CD14-positive monocyte (primary cell): ENCODE measurements around the gene PRDX5. TPM values are rescaled to one million over a fixed set of nuclear protein-coding genes. Genes with fewer than 3 reads are reported as not detected.

Experiments used
- DNase-seq, 3 donors: peaks; one replicate each; pipeline ENCODE4 v3.0.0-alpha.2; 2011 to 2022
- H2AFZ ChIP-seq: 2 replicates; pipeline ENCODE4 v1.6.0; 2012; ENCODE audit warnings: mild to moderate bottlenecking, low read depth, low read length, inconsistent platforms; ENCODE audit not compliant: insufficient read depth, poor library complexity, severe bottlenecking
- H3K27ac ChIP-seq, 2 donors: 1 replicate in 1 of 2; 2 replicates in 1 of 2; pipeline ENCODE4 v1.5.1; 2012 to 2013; ENCODE audit warnings: low read length in 2 of 2, control low read depth in 1 of 2, inconsistent platforms in 1 of 2, low read depth in 1 of 2, mild to moderate bottlenecking in 1 of 2
- H3K27me3 ChIP-seq, 2 donors: one replicate each; pipeline versions ENCODE4 v1.6.0 to v1.6.1; 2011 to 2013; ENCODE audit warnings: low read length in 2 of 2; ENCODE audit not compliant: control insufficient read depth in 2 of 2, insufficient read depth in 2 of 2
- H3K36me3 ChIP-seq, 2 donors: replicated peaks in 1 of 2; 1 replicate in 1 of 2; 2 replicates in 1 of 2; pipeline versions ENCODE4 v1.5.1 to v1.6.1; 2012 to 2013; ENCODE audit warnings: low read length in 2 of 2, control low read depth in 1 of 2, inconsistent platforms in 1 of 2, mild to moderate bottlenecking in 1 of 2; ENCODE audit not compliant: insufficient read depth in 2 of 2, control insufficient read depth in 1 of 2
- H3K4me1 ChIP-seq, 2 donors: 1 replicate in 1 of 2; 2 replicates in 1 of 2; pipeline versions ENCODE4 v1.5.1 to v1.6.1; 2012 to 2013; ENCODE audit warnings: low read length in 2 of 2, control low read depth in 1 of 2, inconsistent platforms in 1 of 2, mild to moderate bottlenecking in 1 of 2, moderate library complexity in 1 of 2; ENCODE audit not compliant: insufficient read depth in 2 of 2, control insufficient read depth in 1 of 2
- H3K4me2 ChIP-seq: replicated peaks from 2 replicates; pipeline ENCODE3; 2012; ENCODE audit warnings: low read length, moderate library complexity, mild to moderate bottlenecking; ENCODE audit not compliant: poor library complexity, severe bottlenecking; ENCODE audit errors: extremely low read depth
- H3K4me3 ChIP-seq, 3 experiments: fragments of 200-600 bp in 1 of 3; sonication (generic) in 1 of 3; replicated peaks in 1 of 3; 1 replicate in 2 of 3; 2 replicates in 1 of 3; pipeline ENCODE4 v1.5.1; 2011 to 2013; ENCODE audit warnings: low read length in 3 of 3, mild to moderate bottlenecking in 3 of 3, control low read depth in 2 of 3, low read depth in 2 of 3, inconsistent platforms in 1 of 3, moderate library complexity in 1 of 3
- H3K79me2 ChIP-seq: 2 replicates; pipeline ENCODE4 v1.6.0; 2012; ENCODE audit warnings: mild to moderate bottlenecking, control low read depth, inconsistent platforms, low read length, moderate library complexity; ENCODE audit not compliant: insufficient read depth
- H3K9ac ChIP-seq: 2 replicates; pipeline ENCODE4 v1.6.0; 2017; ENCODE audit warnings: low read length, mild to moderate bottlenecking; ENCODE audit not compliant: insufficient read depth, poor library complexity, severe bottlenecking
- H3K9me3 ChIP-seq, 2 donors: replicated peaks in 1 of 2; 1 replicate in 1 of 2; 2 replicates in 1 of 2; pipeline versions ENCODE4 v1.5.1 to v1.6.1; 2012 to 2013; ENCODE audit warnings: low read length in 2 of 2, control low read depth in 1 of 2; ENCODE audit not compliant: control insufficient read depth in 1 of 2, insufficient read depth in 1 of 2
- H4K20me1 ChIP-seq: 2 replicates; pipeline ENCODE4 v1.6.0; 2012; ENCODE audit warnings: mild to moderate bottlenecking, low read length, control low read depth, moderate library complexity; ENCODE audit not compliant: insufficient read depth
- H3K27ac Mint-ChIP-seq, 7 donors: one replicate each; pipeline ENCODE4 v1.8.0; 2020; ENCODE audit warnings: mild to moderate bottlenecking in 7 of 7, mixed read lengths in 7 of 7, moderate library complexity in 6 of 7, inconsistent platforms in 2 of 7
- H3K27me3 Mint-ChIP-seq, 3 donors: one replicate each; pipeline ENCODE4 v1.8.0; 2021 to 2022; ENCODE audit warnings: low read depth in 3 of 3, mild to moderate bottlenecking in 3 of 3, mixed read lengths in 3 of 3, moderate library complexity in 3 of 3, inconsistent platforms in 1 of 3
- H3K36me3 Mint-ChIP-seq, 2 donors: one replicate each; pipeline ENCODE4 v1.8.0; 2020; ENCODE audit warnings: mixed read lengths in 2 of 2, inconsistent platforms in 1 of 2, mild to moderate bottlenecking in 1 of 2
- H3K4me1 Mint-ChIP-seq: one replicate; pipeline ENCODE4 v1.8.0; 2020; ENCODE audit warnings: mild to moderate bottlenecking, mixed read lengths
- H3K4me3 Mint-ChIP-seq, 2 donors: one replicate each; pipeline ENCODE4 v1.8.0; 2020; ENCODE audit warnings: mild to moderate bottlenecking in 2 of 2, mixed read lengths in 2 of 2, moderate library complexity in 1 of 2
- H3K9me3 Mint-ChIP-seq, 7 donors: one replicate each; pipeline ENCODE4 v1.8.0; 2020 to 2022; ENCODE audit warnings: mixed read lengths in 7 of 7, mild to moderate bottlenecking in 6 of 7, moderate library complexity in 6 of 7, inconsistent platforms in 2 of 7
- WGBS: methylation state at CpG from one replicate; pipeline ENCODE4 v1.1.5; 2013; ENCODE audit warnings: missing lambda C conversion rate; ENCODE audit not compliant: insufficient coverage; 5-methylcytosine and 5-hydroxymethylcytosine counted together
- intact Hi-C, 2 donors: fragments of 100-400 bp; cut with micrococcal nuclease; formaldehyde crosslinking; loops; one replicate each; pipeline versions ENCODE4 v1.15.0 to v1.15.1; 2023
- polyA plus RNA-seq, 3 donors: library from polyadenylated mRNA; depleted of rRNA in 1 of 3; unstranded in 2 of 3; stranded (reverse) in 1 of 3; fragments of 300-500 nt in 2 of 3; fragments of >200 nt in 1 of 3; fragmentation: Illumina TruSeq in 2 of 3; gene quantifications; 1 replicate in 2 of 3; 2 replicates in 1 of 3; pipeline ENCODE4 v1.2.3, GENCODE V29; 2012 to 2021
- TF ChIP-seq, protein P1 (sequence below): fragments of 200-600 bp; IDR thresholded peaks from one replicate; pipeline ENCODE4 v1.8.0; 2022; ENCODE audit warnings: antibody characterized with exemption, mild to moderate bottlenecking

The PRDX5 gene
- polyA plus RNA-seq, 3 donors: 136 to 318 (median 286) TPM

DNA sequence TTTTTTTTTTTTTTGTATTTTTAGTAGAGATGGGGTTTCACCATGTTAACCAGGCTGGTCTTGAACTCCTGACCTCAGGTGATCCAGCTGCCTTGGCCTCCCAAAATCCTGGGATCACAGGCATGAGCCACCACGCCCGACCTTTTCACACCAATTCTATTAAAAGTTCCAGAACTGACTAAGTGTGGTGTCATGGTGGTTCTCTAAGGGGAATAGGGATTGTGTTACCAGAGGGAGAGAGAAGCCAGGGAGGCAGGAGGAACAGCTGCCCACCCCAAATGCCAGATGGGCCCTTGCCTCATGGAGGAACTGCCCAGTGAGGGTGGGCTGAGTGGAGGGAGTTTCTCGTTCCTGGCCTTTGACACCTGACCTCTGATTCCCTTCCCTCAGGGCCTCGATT is 47.0 kb downstream of the PRDX5 start:
- TF ChIP-seq, protein P1, sequence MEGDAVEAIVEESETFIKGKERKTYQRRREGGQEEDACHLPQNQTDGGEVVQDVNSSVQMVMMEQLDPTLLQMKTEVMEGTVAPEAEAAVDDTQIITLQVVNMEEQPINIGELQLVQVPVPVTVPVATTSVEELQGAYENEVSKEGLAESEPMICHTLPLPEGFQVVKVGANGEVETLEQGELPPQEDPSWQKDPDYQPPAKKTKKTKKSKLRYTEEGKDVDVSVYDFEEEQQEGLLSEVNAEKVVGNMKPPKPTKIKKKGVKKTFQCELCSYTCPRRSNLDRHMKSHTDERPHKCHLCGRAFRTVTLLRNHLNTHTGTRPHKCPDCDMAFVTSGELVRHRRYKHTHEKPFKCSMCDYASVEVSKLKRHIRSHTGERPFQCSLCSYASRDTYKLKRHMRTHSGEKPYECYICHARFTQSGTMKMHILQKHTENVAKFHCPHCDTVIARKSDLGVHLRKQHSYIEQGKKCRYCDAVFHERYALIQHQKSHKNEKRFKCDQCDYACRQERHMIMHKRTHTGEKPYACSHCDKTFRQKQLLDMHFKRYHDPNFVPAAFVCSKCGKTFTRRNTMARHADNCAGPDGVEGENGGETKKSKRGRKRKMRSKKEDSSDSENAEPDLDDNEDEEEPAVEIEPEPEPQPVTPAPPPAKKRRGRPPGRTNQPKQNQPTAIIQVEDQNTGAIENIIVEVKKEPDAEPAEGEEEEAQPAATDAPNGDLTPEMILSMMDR: no peak
- H3K4me1 Mint-ChIP-seq: peaks cover 21% of the 10 kb centered on the region
- WGBS: no CpG with 5 or more reads among the region's 4 CpGs
- H3K36me3 ChIP-seq: peaks cover 82 to 90% of the 10 kb centered on the region in 2 donors
- no peak overlapping the region for H3K4me2 ChIP-seq
- no peaks in the 10 kb centered on the region for H3K9me3 ChIP-seq
- H3K36me3 Mint-ChIP-seq: peaks cover 73 to 91% of the 10 kb centered on the region in 2 donors
- no peak overlapping the region for H2AFZ ChIP-seq
- peaks cover 0 to 2% (median 0%) of the 10 kb centered on the region in 7 donors for H3K9me3 Mint-ChIP-seq
- H3K27me3 Mint-ChIP-seq: peaks cover 0 to 1% (median 0%) of the 10 kb centered on the region in 3 donors
- H3K9ac ChIP-seq: no peak overlapping the region
- DNase-seq: no peak
- H3K27me3 ChIP-seq: no peaks in the 10 kb centered on the region
- no peak overlapping the region for H3K27ac Mint-ChIP-seq
- H3K4me1 ChIP-seq: peaks cover 13 to 18% of the 10 kb centered on the region in 2 donors
- H3K4me3 Mint-ChIP-seq: no peak overlapping the region
- H4K20me1 ChIP-seq: peaks cover 78% of the 10 kb centered on the region
- H3K79me2 ChIP-seq: peaks cover 55% of the 10 kb centered on the region
- H3K27ac ChIP-seq: no peak overlapping the region
- no peak overlapping the region for H3K4me3 ChIP-seq
- intact Hi-C loops: no loop called here

DNA sequence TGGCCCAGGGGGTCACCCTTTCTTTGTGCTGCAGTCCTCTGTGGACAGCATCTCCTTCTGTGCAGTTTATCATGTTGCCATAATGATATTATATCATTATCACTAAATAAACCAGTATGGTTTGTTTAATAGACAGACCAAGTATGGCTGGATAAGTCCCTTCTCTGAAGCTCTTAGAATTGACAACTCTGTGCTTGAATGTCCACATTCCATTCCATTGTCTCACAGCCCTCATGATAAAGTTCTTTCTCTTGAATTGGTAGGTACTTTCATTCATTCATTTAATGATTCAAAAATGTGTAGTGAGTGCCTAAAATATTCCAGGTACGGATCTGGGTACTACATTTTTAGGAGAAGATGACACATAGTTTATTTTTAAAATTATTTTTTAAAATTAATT is 48.8 kb downstream of the PRDX5 start:
- no peaks in the 10 kb centered on the region for H3K27me3 ChIP-seq
- WGBS: no CpG with 5 or more reads among the region's 1 CpG
- H3K36me3 ChIP-seq: peaks cover 79 to 98% of the 10 kb centered on the region in 2 donors

More for the DNA sequence above, 48.8 kb downstream of the PRDX5 start:
- no peak overlapping the region for H3K4me3 Mint-ChIP-seq
- H3K27ac Mint-ChIP-seq: peak overlapping the region in 1 of 7 donors; percentile 50
- Histone ChIP-seq H3K4me1 (no peaks in the 10 kb centered on the region), H3K9ac (no peak overlapping the region), H2AFZ (no peak overlapping the region), H3K79me2 (peaks cover 36% of the 10 kb centered on the region), H3K9me3 (no peaks in the 10 kb centered on the region), H3K4me3 (no peak overlapping the region), H3K27ac (peak overlapping the region in 1 of 2 donors; percentile 36), H4K20me1 (peaks cover 75% of the 10 kb centered on the region), H3K4me2 (no peak overlapping the region)
- DNase-seq: no peak
- peaks cover 0 to 2% (median 0%) of the 10 kb centered on the region in 7 donors for H3K9me3 Mint-ChIP-seq
- H3K27me3 Mint-ChIP-seq: peaks cover 0 to 1% (median 0%) of the 10 kb centered on the region in 3 donors
- intact Hi-C loops: no loop called here
- H3K36me3 Mint-ChIP-seq: peaks cover 75 to 96% of the 10 kb centered on the region in 2 donors
- TF ChIP-seq, protein P1: no peak
- peaks cover 5% of the 10 kb centered on the region for H3K4me1 Mint-ChIP-seq
